Endothelial cell of umbilical vein (primary cell): Measurements from ENCODE around the gene CNIH4. TPM values are rescaled to one million over a fixed set of nuclear protein-coding genes. Genes with fewer than 3 reads are reported as not detected.

Experiments used
- BruUV-seq: library from RNA; stranded (reverse); fragments of 400-500 nt; replicated peaks from 2 replicates; lab custom pipeline; 2021; lab: Mats Ljungman, UMichigan
- CTCF ChIA-PET: fragments of 300-600, 350-600 bp; sonication (Branson Sonifier 250); formaldehyde crosslinking; loops from one replicate; lab custom pipeline; 2021; ENCODE audit warnings: antibody characterized with exemption, inconsistent platforms; lab: Charles Lee
- POLR2A ChIA-PET: fragments of 300-600, 350-600 bp; sonication (Branson Sonifier 250); formaldehyde crosslinking; loops from one replicate; lab custom pipeline; 2021; ENCODE audit warnings: antibody characterized with exemption, inconsistent platforms; lab: Charles Lee
- DNase-seq: peaks from one replicate; pipeline ENCODE4 v3.0.0-alpha.2; 2011; ENCODE audit warnings: low read depth, low spot score
- FAIRE-seq: peaks from 2 replicates; lab custom pipeline; 2011; peaks lifted over from hg19 to GRCh38; lab: Jason Lieb, UNC
- H2AFZ ChIP-seq: 2 replicates; pipeline ENCODE4 v1.6.0; 2012; ENCODE audit warnings: low read depth, low read length, control low read depth, inconsistent platforms
- H3K27ac ChIP-seq: 2 replicates; pipeline ENCODE4 v1.5.1; 2011; ENCODE audit warnings: low read depth, mild to moderate bottlenecking, control low read depth, low read length, moderate library complexity; ENCODE audit not compliant: insufficient read depth
- H3K27me3 ChIP-seq, 2 experiments: 2 replicates each; pipeline versions ENCODE4 v1.6.0 to v1.6.1; 2011; ENCODE audit warnings: low read length in 2 of 2, mixed read lengths in 1 of 2; ENCODE audit not compliant: control insufficient read depth in 2 of 2, insufficient read depth in 2 of 2
- H3K36me3 ChIP-seq, 2 experiments: 2 replicates in 1 of 2; 3 replicates in 1 of 2; pipeline ENCODE4 v1.5.1; 2011; ENCODE audit warnings: low read length in 2 of 2, mild to moderate bottlenecking in 1 of 2, moderate library complexity in 1 of 2; ENCODE audit not compliant: control insufficient read depth in 2 of 2, insufficient read depth in 2 of 2; ENCODE audit errors: extremely low read depth in 1 of 2
- H3K4me1 ChIP-seq: 3 replicates; pipeline ENCODE4 v1.5.1; 2011; ENCODE audit warnings: mild to moderate bottlenecking, low read length; ENCODE audit not compliant: control insufficient read depth, insufficient read depth; ENCODE audit errors: extremely low read depth
- H3K4me2 ChIP-seq: 2 replicates; pipeline ENCODE4 v1.6.1; 2011; ENCODE audit warnings: low read length, control low read depth, mixed read lengths; ENCODE audit not compliant: insufficient read depth
- H3K4me3 ChIP-seq, 3 experiments: fragments of 200-600 bp in 1 of 3; sonication (generic), shearing (Covaris generic) in 1 of 3; replicated peaks in 1 of 3; 2 replicates each; pipeline ENCODE4 v1.5.1; 2011 to 2016; ENCODE audit warnings: control low read depth in 3 of 3, low read length in 3 of 3, mild to moderate bottlenecking in 2 of 3, inconsistent platforms in 1 of 3, low read depth in 1 of 3, moderate library complexity in 1 of 3; ENCODE audit not compliant: insufficient read depth in 1 of 3
- H3K79me2 ChIP-seq: 2 replicates; pipeline ENCODE4 v1.6.0; 2012; ENCODE audit warnings: low read length, inconsistent platforms; ENCODE audit not compliant: control insufficient read depth, insufficient read depth
- H3K9ac ChIP-seq: replicated peaks from 2 replicates; pipeline ENCODE3; 2011; ENCODE audit warnings: low read length, control low read depth; ENCODE audit not compliant: insufficient read depth; ENCODE audit errors: extremely low read depth
- H3K9me1 ChIP-seq: replicated peaks from 3 replicates; pipeline ENCODE4 v1.6.0; 2011; ENCODE audit warnings: mild to moderate bottlenecking, low read length; ENCODE audit not compliant: control insufficient read depth, insufficient read depth; ENCODE audit errors: extremely low read depth
- H3K9me3 ChIP-seq: replicated peaks from 2 replicates; pipeline ENCODE4 v1.5.1; 2012; ENCODE audit warnings: low read length, inconsistent platforms; ENCODE audit not compliant: control insufficient read depth, insufficient read depth
- H4K20me1 ChIP-seq: replicated peaks from 2 replicates; pipeline ENCODE3; 2011; ENCODE audit warnings: mild to moderate bottlenecking, low read length; ENCODE audit not compliant: control insufficient read depth, insufficient read depth; ENCODE audit errors: extremely low read depth
- CTCF ChIP-seq, 2 donors: IDR thresholded peaks; 1 replicate in 1 of 2; 2 replicates in 1 of 2; pipeline ENCODE4 v1.5.1; 2011; ENCODE audit warnings: low read length in 2 of 2, mild to moderate bottlenecking in 2 of 2, moderate library complexity in 2 of 2, control low read depth in 1 of 2, inconsistent platforms in 1 of 2, low read depth in 1 of 2; ENCODE audit not compliant: insufficient read depth in 1 of 2; ENCODE audit errors: extremely low read depth in 1 of 2
- EZH2 ChIP-seq: IDR thresholded peaks from 2 replicates; pipeline ENCODE4 v1.6.1; 2012; ENCODE audit warnings: borderline replicate concordance, low read depth, mild to moderate bottlenecking, moderate library complexity, low read length, inconsistent platforms; ENCODE audit not compliant: severe bottlenecking
- FOS ChIP-seq: IDR thresholded peaks from 2 replicates; pipeline ENCODE4 v1.6.1; 2011; ENCODE audit warnings: mild to moderate bottlenecking, low read length, moderate library complexity, borderline replicate concordance; ENCODE audit not compliant: insufficient read depth
- GATA2 ChIP-seq: IDR thresholded peaks from 2 replicates; pipeline ENCODE4 v1.7.0; 2011; ENCODE audit warnings: low read depth, mild to moderate bottlenecking, moderate library complexity, mixed read lengths, low read length; ENCODE audit not compliant: insufficient read length, insufficient read depth
- JUN ChIP-seq: IDR thresholded peaks from 2 replicates; pipeline ENCODE4 v1.6.1; 2011; ENCODE audit warnings: borderline replicate concordance, low read depth; ENCODE audit not compliant: insufficient read length, insufficient read depth
- MAX ChIP-seq: IDR thresholded peaks from 2 replicates; pipeline ENCODE4 v1.6.1; 2011; ENCODE audit not compliant: insufficient read depth, insufficient read length
- MYC ChIP-seq: IDR thresholded peaks from one replicate; pipeline ENCODE4 v1.6.1; 2011; ENCODE audit warnings: mild to moderate bottlenecking, low read depth, low read length
- POLR2A ChIP-seq: IDR thresholded peaks from 2 replicates; pipeline ENCODE4 v1.6.1; 2012; ENCODE audit warnings: low read depth, mild to moderate bottlenecking, control low read depth, low read length
- POLR2AphosphoS5 ChIP-seq: IDR thresholded peaks from 2 replicates; pipeline ENCODE4 v1.6.1; 2012; ENCODE audit warnings: low read depth, mild to moderate bottlenecking, control low read depth, low read length, moderate library complexity; ENCODE audit not compliant: insufficient read depth
- dilution Hi-C: fragments of 300-500 bp; cut with MboI; formaldehyde crosslinking; loops from one replicate; pipeline ENCODE4 v1.15.0; 2019; ENCODE audit warnings: low sequenced_read_pairs; ENCODE audit not compliant: extremely low pct_ligation_motif_present
- intact Hi-C: fragments of 100-400 bp; cut with micrococcal nuclease; formaldehyde crosslinking; loops from one replicate; pipeline ENCODE4 v1.10.0; 2022
- polyA plus RNA-seq, 4 experiments: library from polyadenylated mRNA; depleted of rRNA in 3 of 4; stranded (reverse) in 3 of 4; unstranded in 1 of 4; fragments of >200 nt; gene quantifications; 2 replicates each; pipeline versions ENCODE4 v1.2.1 to v1.2.3, GENCODE V29; 2011 to 2012; ENCODE audit warnings: missing spikeins in 1 of 4
- total RNA-seq: library from RNA; stranded (reverse); gene quantifications from 2 replicates; pipeline ENCODE4 v1.2.3, GENCODE V29; 2021

Gene CNIH4
- total and polyA plus RNA-seq, 2 donors (not counting 3 experiments of a cell fraction or from before 2014, with no cell fraction given) = 74.9 to 118 TPM

GRCh38 chr1:224387302-224387912, 30.7 kb downstream of the CNIH4 start:
- H3K9me3 ChIP-seq = no peaks in the 10 kb centered on the region
- H3K4me2 ChIP-seq = no peak overlapping the region
- TF ChIP-seq MAX (no peak), CTCF (IDR thresholded peaks at IDR 0.05; ENCODE audit: extremely low read depth in 1 of 2, insufficient read depth in 1 of 2, low read depth in 1 of 2, low read length in 2 of 2) (no peak), GATA2 (no peak), EZH2 (no peak), POLR2AphosphoS5 (no peak), FOS (no peak), MYC (no peak), POLR2A (no peak), JUN (no peak)
- H3K27me3 ChIP-seq = no peaks in the 10 kb centered on the region
- FAIRE-seq (no peak), DNase-seq (no peak)
- ChIA-PET CTCF (interaction anchor here (0.6 to 1.6 kb wide), 3 partner anchors 16 to 313 kb away, joined by 3 to 6 read pairs (median 3); no protein-coding TSS in a partner anchor), POLR2A (no interaction called here)
- no peaks in the 10 kb centered on the region for H3K4me1 ChIP-seq
- H3K9me1 ChIP-seq = no peaks in the 10 kb centered on the region
- no peak overlapping the region for H3K4me3 ChIP-seq
- H4K20me1 ChIP-seq = no peaks in the 10 kb centered on the region
- H3K79me2 ChIP-seq = no peaks in the 10 kb centered on the region
- H3K27ac ChIP-seq = no peak overlapping the region
- dilution Hi-C loops = no loop called here
- peaks cover 7 to 29% of the 10 kb centered on the region in 2 experiments for H3K36me3 ChIP-seq
- no peak overlapping the region for H2AFZ ChIP-seq
- H3K9ac ChIP-seq = no peak overlapping the region
- intact Hi-C loops = no loop called here
- no TSS peak for BruUV-seq
